ENCODE data around the gene GNAT1.
"Not testable (repeated sequence)": the region's sequence is repeated elsewhere in the genome, so short reads cannot be mapped to it uniquely, and the experiment has no call there.

The GNAT1 gene

DNA sequence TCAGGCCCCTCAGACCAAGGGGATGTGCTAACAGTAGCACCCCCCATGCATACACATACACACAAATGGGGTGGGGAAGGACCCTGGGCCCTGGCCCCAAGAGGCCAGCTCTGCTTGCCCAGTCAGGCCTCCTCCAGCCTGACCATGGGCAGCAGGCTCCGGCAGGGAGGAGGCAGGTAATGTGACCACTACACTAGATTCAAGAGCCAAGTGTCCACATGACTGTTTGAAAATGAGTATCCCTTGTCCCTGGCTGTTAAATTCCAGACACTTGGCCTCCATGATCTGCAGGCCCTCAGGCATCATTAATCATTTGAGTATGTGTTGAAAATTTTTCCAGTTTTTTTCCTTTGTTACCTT lies 30.7 kb downstream of the GNAT1 start:
- no peak overlapping the region for H3K4me3 ChIP-seq (ENCODE audit: low read depth, low read length)
- H3K9me3 ChIP-seq = no peaks in the 10 kb centered on the region
- DNase-seq = no peak
- H3K27me3 ChIP-seq = no peaks in the 10 kb centered on the region
- TF ChIP-seq, protein P1, sequence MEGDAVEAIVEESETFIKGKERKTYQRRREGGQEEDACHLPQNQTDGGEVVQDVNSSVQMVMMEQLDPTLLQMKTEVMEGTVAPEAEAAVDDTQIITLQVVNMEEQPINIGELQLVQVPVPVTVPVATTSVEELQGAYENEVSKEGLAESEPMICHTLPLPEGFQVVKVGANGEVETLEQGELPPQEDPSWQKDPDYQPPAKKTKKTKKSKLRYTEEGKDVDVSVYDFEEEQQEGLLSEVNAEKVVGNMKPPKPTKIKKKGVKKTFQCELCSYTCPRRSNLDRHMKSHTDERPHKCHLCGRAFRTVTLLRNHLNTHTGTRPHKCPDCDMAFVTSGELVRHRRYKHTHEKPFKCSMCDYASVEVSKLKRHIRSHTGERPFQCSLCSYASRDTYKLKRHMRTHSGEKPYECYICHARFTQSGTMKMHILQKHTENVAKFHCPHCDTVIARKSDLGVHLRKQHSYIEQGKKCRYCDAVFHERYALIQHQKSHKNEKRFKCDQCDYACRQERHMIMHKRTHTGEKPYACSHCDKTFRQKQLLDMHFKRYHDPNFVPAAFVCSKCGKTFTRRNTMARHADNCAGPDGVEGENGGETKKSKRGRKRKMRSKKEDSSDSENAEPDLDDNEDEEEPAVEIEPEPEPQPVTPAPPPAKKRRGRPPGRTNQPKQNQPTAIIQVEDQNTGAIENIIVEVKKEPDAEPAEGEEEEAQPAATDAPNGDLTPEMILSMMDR (IDR thresholded peaks at IDR 0.05; ENCODE audit: low read depth, low read length) = no peak
- no peaks in the 10 kb centered on the region for H3K4me1 ChIP-seq
- no peaks in the 10 kb centered on the region for H3K36me3 ChIP-seq

DNA sequence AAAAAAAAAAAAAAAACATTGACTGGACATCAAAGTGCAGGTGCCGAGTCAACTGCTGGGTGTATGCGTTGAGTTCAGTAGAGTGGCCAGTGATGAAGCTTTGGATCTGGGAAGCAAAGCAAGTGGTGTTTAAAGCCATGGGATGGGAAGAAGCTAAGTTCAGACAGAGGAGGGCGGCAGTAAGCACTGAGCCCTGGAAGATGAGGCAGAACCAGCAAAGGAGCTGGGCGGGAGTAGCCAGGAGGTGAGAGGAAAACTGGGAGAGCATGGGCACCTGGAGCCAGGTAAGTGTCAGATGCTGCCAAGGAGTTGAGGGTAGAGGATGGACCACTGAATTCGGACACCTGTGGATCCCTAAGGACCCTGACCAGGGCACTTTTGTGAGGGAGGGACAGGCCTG lies 33.2 kb downstream of the GNAT1 start:
- no peaks in the 10 kb centered on the region for H3K27me3 ChIP-seq

DNA sequence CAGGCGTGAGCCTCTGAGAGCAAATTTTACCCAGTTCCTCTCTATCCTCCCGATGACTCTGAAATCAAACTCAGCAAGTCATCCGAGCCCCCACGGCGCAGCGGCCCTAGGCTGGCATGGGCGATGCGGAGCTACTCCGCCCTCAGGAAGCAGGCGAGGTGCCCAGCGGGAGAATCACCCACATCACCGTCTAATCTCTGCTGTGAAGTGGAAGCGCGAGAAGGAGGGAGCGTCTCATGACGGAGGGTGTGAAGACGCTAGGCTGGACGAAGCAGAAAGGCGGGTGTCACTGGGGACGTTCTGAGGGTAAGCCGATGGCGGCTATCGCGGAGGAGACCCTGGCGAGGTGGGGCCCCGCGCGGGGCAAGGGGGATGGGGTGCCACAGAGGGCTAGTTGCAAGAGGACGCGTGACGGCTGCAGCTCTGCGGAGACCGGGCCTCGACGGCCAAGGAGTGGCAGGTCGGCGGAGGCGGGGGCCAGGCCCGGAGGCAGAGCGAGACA lies 35.5 kb downstream of the GNAT1 start:
- Histone ChIP-seq H3K36me3 (no peaks in the 10 kb centered on the region), H3K4me1 (no peaks in the 10 kb centered on the region), H3K9me3 (no peaks in the 10 kb centered on the region), H3K27me3 (no peaks in the 10 kb centered on the region), H3K4me3 (ENCODE audit: low read depth, low read length) (peak overlapping the region; percentile 50)
- TF ChIP-seq, protein P1 (IDR thresholded peaks at IDR 0.05; ENCODE audit: low read depth, low read length) = no peak
- DNase-seq = no peak

More for the DNA sequence above, 33.2 kb downstream of the GNAT1 start:
- no peaks in the 10 kb centered on the region for H3K4me1 ChIP-seq
- H3K9me3 ChIP-seq = no peaks in the 10 kb centered on the region
- TF ChIP-seq, protein P1 (IDR thresholded peaks at IDR 0.05; ENCODE audit: low read depth, low read length) = no peak
- DNase-seq = no peak
- H3K36me3 ChIP-seq = no peaks in the 10 kb centered on the region
- no peak overlapping the region for H3K4me3 ChIP-seq (ENCODE audit: low read depth, low read length)

DNA sequence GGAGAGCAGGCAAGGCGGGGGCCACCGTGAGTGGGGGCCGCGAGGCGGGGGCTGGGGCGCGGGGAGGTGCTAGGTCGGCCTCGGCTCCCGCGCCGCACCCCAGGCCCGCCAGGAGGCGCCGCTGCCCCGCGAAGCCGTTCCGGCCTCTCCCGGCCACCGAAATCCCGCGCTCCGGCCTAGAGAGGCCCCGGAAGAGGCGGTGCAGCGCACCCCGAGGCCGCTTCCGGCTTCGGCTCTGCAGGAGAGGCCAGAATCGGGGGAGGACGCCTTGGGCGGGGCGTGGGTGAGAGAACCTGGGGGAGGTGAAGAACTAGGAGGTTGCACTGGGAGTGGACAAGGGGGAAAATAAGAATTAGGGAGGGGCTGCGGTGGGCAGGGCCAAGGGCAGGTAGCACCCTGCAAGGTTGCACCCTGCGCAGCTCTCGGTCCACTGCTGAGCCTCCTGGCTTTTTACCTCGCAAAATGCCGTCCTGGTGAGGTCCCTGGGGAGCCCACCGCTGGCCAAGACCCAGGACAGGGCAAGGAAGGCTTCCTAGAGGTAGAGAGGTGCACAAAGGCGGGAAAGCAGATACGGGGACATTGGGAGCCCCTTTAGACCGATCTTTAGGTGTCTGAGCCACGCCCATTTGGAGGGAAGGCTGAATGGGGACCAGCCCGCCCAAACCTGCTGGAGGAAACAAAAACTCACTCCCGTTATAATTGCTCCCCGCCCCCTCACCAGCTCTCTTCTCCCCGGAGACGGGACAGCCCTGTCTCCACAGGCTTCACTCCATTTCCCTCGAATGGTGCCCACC lies 36.2 kb downstream of the GNAT1 start:
- peak overlapping the region; percentile 70 for H3K4me3 ChIP-seq (ENCODE audit: low read depth, low read length)
- TF ChIP-seq, protein P1 (IDR thresholded peaks at IDR 0.05; ENCODE audit: low read depth, low read length) = peak; percentile 43
- H3K27me3 ChIP-seq = no peaks in the 10 kb centered on the region
- no peaks in the 10 kb centered on the region for H3K9me3 ChIP-seq
- H3K36me3 ChIP-seq = no peaks in the 10 kb centered on the region
- no peaks in the 10 kb centered on the region for H3K4me1 ChIP-seq
- DNase-seq = peak; percentile 86

DNA sequence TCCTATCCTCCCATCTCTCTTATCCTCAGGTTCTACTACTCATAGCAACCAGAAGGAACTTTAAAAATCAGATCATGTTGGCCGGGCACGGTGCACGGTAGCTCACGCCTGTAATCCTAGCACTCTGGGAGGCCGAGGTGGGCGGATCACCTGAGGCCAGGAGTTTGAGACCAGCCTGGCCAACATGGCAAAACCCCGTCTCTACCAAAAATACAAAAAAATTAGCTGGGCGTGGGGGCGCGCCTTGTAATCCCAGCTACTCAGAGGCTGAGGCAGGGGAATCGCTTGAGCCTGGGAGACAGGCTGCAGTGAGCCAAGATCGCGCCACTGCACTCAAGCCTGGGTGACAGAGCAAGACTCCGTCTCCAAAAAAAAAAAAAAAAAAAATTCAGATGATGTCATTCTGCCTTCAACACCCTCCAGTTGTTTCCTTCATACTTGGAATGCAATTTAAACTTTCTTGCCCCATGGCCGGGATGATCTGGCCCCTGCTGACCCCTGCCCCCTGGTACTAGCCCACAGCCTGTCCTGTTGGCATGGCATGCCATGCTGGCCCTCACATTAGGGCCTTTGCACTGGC lies 36.9 kb downstream of the GNAT1 start:
- H3K4me1 ChIP-seq, H3K27me3 ChIP-seq, DNase-seq: not testable (repeated sequence)

DNA sequence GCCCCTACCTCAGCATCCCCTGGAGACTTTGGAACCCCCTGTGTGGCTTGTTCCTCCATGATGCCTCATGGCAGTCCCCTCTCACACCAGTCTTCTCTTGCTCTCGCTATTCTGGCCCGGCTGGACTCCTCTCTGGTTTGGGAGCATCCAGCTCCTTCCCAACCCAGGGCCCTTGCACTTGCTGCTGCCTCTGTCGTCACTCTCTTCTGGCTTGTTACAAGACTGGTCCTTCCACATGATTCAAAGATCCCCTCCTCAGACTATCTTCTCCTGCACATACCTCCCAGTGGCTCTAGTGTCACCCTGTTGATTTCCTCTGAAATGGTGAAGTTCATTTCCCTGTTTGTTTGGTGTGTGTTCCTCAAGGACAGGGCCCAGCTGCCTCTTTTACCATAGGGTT lies 38.1 kb downstream of the GNAT1 start:
- H3K4me3 ChIP-seq (ENCODE audit: low read depth, low read length) = no peak overlapping the region
- no peak for DNase-seq
- TF ChIP-seq, protein P1 (IDR thresholded peaks at IDR 0.05; ENCODE audit: low read depth, low read length) = no peak
- no peaks in the 10 kb centered on the region for H3K4me1 ChIP-seq
- no peaks in the 10 kb centered on the region for H3K9me3 ChIP-seq
- H3K27me3 ChIP-seq = no peaks in the 10 kb centered on the region
- H3K36me3 ChIP-seq = no peaks in the 10 kb centered on the region

More for the DNA sequence above, 36.9 kb downstream of the GNAT1 start:
- not testable (repeated sequence) for H3K36me3 ChIP-seq, H3K9me3 ChIP-seq
- H3K4me3 ChIP-seq (ENCODE audit: low read depth, low read length) = peak overlapping the region; percentile 70

Measured in BE2C (cell line).